Vagina (tissue), 2 donors: ENCODE data around the gene KCNJ4. TPM values are rescaled to one million over a fixed set of nuclear protein-coding genes. Genes with fewer than 3 reads are reported as not detected.

Experiments
- DNase-seq, 2 donors: peaks; one replicate each; pipeline ENCODE4 v3.0.0-alpha.2; 2017; ENCODE audit errors: extremely low spot score in 2 of 2
- H3K27ac ChIP-seq: fragments of 200-600 bp; sonication (generic); one replicate; pipeline ENCODE4 v1.5.1; 2019
- H3K27me3 ChIP-seq: fragments of 200-600 bp; sonication (generic); one replicate; pipeline ENCODE4 v1.5.1; 2019
- H3K36me3 ChIP-seq, 2 donors: fragments of 200-600 bp; sonication (generic); one replicate each; pipeline ENCODE4 v1.5.1; 2017 to 2019
- H3K4me1 ChIP-seq: fragments of 200-600 bp; sonication (generic); one replicate; pipeline ENCODE4 v1.5.1; 2019
- H3K4me3 ChIP-seq, 2 donors: fragments of 200-600 bp; sonication (generic); 1 replicate in 1 of 2; 2 replicates in 1 of 2; pipeline ENCODE4 v1.5.1; 2016 to 2019
- H3K9me3 ChIP-seq: fragments of 200-600 bp; sonication (generic); one replicate; pipeline ENCODE4 v1.5.1; 2019
- CTCF ChIP-seq, 3 experiments: fragments of 450-650 bp in 2 of 3; fragments of 200-600 bp in 1 of 3; sonication (generic) in 1 of 3; IDR thresholded peaks; one replicate each; pipeline ENCODE4 v1.5.1; 2017 to 2019; ENCODE audit warnings: antibody characterized with exemption in 3 of 3, mild to moderate bottlenecking in 2 of 3, moderate library complexity in 2 of 3
- POLR2A ChIP-seq, 2 donors: fragments of 450-650 bp; IDR thresholded peaks; one replicate each; pipeline ENCODE4 v1.6.1; 2017; ENCODE audit warnings: antibody characterized with exemption in 2 of 2, mild to moderate bottlenecking in 2 of 2, moderate library complexity in 2 of 2
- POLR2AphosphoS5 ChIP-seq, 2 donors: sonication (generic); formaldehyde crosslinking; IDR thresholded peaks; one replicate each; pipeline ENCODE4 v1.9.0; 2017; ENCODE audit warnings: antibody characterized with exemption in 2 of 2, mild to moderate bottlenecking in 2 of 2, low read depth in 1 of 2; ENCODE audit not compliant: insufficient read depth in 1 of 2
- intact Hi-C: fragments of 100-400 bp; cut with DNase I; formaldehyde crosslinking; loops from one replicate; pipeline ENCODE4 v1.15.1; 2023
- total RNA-seq: library from RNA; depleted of rRNA; stranded (reverse); fragments of >200 nt; gene quantifications from one replicate; pipeline ENCODE4 v1.2.3, GENCODE V29; 2016

KCNJ4 gene
- total RNA-seq, 1 donor from 2014 or later, result not detected

- peaks cover 11% of the 10 kb centered on the region for H3K4me1 ChIP-seq
- no peaks in the 10 kb centered on the region for H3K9me3 ChIP-seq
- no peak for TF ChIP-seq POLR2AphosphoS5 (IDR thresholded peaks at IDR 0.05; ENCODE audit: insufficient read depth in 1 of 2, low read depth in 1 of 2)
- TF ChIP-seq POLR2A (IDR thresholded peaks at IDR 0.05), result no peak
- no peak for TF ChIP-seq CTCF (IDR thresholded peaks at IDR 0.05)
- DNase-seq, result no peak
- H3K27ac ChIP-seq, result no peak overlapping the region
- peaks cover 3% of the 10 kb centered on the region for H3K27me3 ChIP-seq
- intact Hi-C loops, result no loop called here
- H3K36me3 ChIP-seq, result no peaks in the 10 kb centered on the region
- no peak overlapping the region for H3K4me3 ChIP-seq
Measured at GRCh38 chr22:38456841-38457699, 2.1 kb upstream of the KCNJ4 start.

- no peak for TF ChIP-seq CTCF (IDR thresholded peaks at IDR 0.05)
- TF ChIP-seq POLR2A (IDR thresholded peaks at IDR 0.05), result no peak
- TF ChIP-seq POLR2AphosphoS5 (IDR thresholded peaks at IDR 0.05; ENCODE audit: insufficient read depth in 1 of 2, low read depth in 1 of 2), result no peak
- peaks cover 3% of the 10 kb centered on the region for H3K4me1 ChIP-seq
- DNase-seq, result no peak
- no peaks in the 10 kb centered on the region for H3K36me3 ChIP-seq
- H3K27ac ChIP-seq, result no peak overlapping the region
- H3K4me3 ChIP-seq, result peak overlapping the region; percentile 26 to 54
- peaks cover 3% of the 10 kb centered on the region for H3K27me3 ChIP-seq
- no peaks in the 10 kb centered on the region for H3K9me3 ChIP-seq
- intact Hi-C loops, result no loop called here
Measured at GRCh38 chr22:38456272-38456835, 1.4 kb upstream of the KCNJ4 start.

GRCh38 chr22:38455530-38456271 lies 702 bp upstream of the KCNJ4 start:
- peaks cover 3% of the 10 kb centered on the region for H3K27me3 ChIP-seq

GRCh38 chr22:38454353-38455075 lies 485 bp downstream of the KCNJ4 start:
- DNase-seq, result no peak
- Histone ChIP-seq H3K9me3 (no peaks in the 10 kb centered on the region), H3K36me3 (no peaks in the 10 kb centered on the region), H3K4me1 (no peaks in the 10 kb centered on the region), H3K27me3 (peaks cover 3% of the 10 kb centered on the region), H3K4me3 (peak overlapping the region; percentile 29 to 54), H3K27ac (no peak overlapping the region)
- intact Hi-C loops, result no loop called here
- TF ChIP-seq POLR2A (IDR thresholded peaks at IDR 0.05) (no peak), CTCF (IDR thresholded peaks at IDR 0.05) (no peak), POLR2AphosphoS5 (IDR thresholded peaks at IDR 0.05; ENCODE audit: insufficient read depth in 1 of 2, low read depth in 1 of 2) (no peak)

More at GRCh38 chr22:38455530-38456271, 702 bp upstream of the KCNJ4 start:
- Histone ChIP-seq H3K9me3 (no peaks in the 10 kb centered on the region), H3K27ac (no peak overlapping the region), H3K4me3 (peak overlapping the region; percentile 26 to 54), H3K36me3 (no peaks in the 10 kb centered on the region), H3K4me1 (no peaks in the 10 kb centered on the region)
- intact Hi-C loops, result no loop called here
- TF ChIP-seq POLR2A (IDR thresholded peaks at IDR 0.05), result no peak
- DNase-seq, result no peak

- DNase-seq, result no peak
- H3K9me3 ChIP-seq, result no peaks in the 10 kb centered on the region
- H3K27me3 ChIP-seq, result peaks cover 3% of the 10 kb centered on the region
- H3K27ac ChIP-seq, result no peak overlapping the region
- H3K36me3 ChIP-seq, result no peaks in the 10 kb centered on the region
- TF ChIP-seq CTCF (IDR thresholded peaks at IDR 0.05) (no peak), POLR2A (IDR thresholded peaks at IDR 0.05) (no peak), POLR2AphosphoS5 (IDR thresholded peaks at IDR 0.05; ENCODE audit: insufficient read depth in 1 of 2, low read depth in 1 of 2) (no peak)
- H3K4me1 ChIP-seq, result no peaks in the 10 kb centered on the region
- intact Hi-C loops, result no loop called here
- H3K4me3 ChIP-seq, result no peak overlapping the region
Measured at GRCh38 chr22:38453996-38454352, 1.0 kb downstream of the KCNJ4 start.
